ACHN (cell line): ENCODE data around the gene PIWIL1.

Source experiments
- DNase-seq: peaks from one replicate; pipeline ENCODE4 v3.0.0-alpha.2; 2015
- in situ Hi-C: cut with HindIII; loops from 2 replicates; pipeline ENCODE4 v1.10.0; 2017; ENCODE audit warnings: low sequenced_read_pairs, low pct_ligation_motif_present, low pct_unique_long_range_greater_than_20kb

Gene PIWIL1

DNA sequence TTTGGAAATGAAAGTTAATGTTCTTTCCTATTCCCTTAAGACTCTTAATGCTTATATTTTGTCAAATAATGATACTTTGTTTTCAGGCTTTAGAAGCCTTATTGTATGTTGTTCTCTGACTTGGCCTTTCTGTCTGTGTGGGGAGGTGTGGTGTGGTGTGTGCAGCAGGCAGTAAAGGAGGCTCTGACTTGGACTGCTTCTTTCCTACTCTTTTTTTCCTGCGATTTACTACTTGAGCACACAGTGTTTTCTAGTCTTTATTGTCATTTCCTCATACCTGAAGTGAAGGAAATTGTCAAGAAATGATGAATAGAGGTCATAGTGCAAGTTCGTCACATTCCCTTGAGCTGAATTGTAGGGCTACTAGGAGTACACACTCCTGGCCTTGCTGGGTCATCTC is 26.9 kb downstream of the PIWIL1 start:
- in situ Hi-C loops: no loop called here
- DNase-seq: no peak

DNA sequence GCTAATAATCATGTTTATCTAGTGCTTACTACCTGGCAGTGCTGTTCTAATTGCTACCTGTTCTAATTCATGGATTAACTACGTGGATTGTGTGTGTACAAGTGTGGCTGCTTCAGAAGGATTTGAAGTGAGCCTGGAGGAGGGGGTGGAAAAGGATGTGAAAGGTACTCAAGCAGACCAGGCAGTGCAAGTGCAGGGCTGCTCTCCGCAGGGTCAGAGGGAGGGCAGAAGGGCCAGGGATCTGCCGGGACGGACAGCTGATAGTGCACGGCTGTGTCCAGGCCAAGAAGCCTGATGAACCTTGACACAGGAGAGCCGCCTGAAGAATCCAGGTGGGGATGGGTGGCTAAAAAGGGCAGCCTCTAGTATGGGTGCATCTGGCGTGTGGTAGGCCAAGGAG is 28.5 kb downstream of the PIWIL1 start:
- DNase-seq: no peak

DNA sequence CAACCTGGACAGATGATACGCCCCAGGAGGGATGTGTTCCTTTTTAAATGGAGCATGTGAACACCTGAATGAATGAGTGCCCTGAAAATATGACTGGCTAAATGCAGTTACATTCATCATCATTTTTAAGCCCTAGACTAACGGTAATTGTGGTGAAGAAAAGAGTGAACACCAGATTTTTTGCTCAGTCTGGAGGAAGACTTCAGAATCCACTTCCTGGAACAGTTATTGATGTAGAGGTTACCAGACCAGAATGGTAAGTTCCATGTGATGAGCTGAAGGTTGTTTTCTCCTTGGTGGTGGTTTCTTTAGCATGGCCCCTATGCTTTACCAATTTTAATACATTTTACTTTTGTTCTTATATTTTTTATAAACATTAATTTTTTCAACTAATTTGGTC is 29.3 kb downstream of the PIWIL1 start:
- in situ Hi-C loops: no loop called here
- DNase-seq: no peak

More for the DNA sequence above, 28.5 kb downstream of the PIWIL1 start:
- in situ Hi-C loops: no loop called here

DNA sequence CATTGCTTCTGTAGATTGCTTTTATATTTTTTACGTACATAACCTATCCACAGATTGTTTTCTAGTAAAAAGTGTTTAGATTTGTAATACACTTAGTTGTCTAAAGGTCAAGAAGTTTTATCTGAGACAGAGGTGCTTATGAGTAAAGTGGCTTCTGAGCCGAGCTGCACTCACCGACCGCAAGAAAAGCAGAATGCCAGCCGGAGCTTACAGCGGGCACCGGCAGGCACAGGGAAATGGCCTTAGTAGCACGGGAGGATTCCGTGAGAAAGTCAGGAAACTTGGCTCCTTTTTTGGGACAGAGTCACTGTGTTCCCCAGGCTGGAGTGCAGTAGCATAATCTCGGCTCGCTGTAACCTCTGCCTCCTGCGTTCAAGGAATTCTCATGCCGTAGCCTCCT is 29.8 kb downstream of the PIWIL1 start:
- DNase-seq: no peak
- in situ Hi-C loops: no loop called here

DNA sequence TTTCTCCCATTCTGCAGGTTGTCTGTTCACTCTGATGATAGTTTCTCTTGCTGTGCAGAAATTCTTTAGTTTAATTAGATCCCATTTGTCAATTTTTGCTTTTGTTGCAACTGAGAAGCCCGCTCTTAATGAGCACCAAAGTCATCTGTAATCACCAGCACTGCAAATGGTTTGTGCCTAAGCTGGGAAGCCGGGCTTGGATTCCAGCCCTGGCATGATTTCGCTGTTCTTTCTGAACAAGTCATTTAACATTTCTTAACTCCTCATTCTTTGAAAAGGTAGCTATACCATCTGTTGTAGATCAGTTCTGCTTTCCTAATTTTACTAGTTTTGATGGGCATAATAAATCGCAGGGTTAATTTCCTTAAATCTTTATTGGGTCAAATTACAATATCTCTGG is 32.1 kb downstream of the PIWIL1 start:
- no peak for DNase-seq
- in situ Hi-C loops: no loop called here

DNA sequence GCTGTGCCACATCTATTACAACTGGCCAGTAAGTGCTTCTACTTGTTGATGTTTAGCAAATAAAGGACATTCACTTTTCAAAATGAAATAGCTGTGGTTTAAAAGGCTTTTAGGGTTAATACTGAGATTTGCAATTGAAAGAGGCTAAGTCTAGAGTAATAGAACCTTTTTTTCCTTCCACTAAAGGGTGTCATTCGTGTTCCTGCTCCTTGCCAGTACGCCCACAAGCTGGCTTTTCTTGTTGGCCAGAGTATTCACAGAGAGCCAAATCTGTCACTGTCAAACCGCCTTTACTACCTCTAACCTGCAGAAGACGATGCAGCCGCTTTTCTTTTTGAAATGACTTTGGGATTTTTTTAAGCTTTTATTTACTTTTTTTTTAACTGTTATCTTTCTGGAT is 33.6 kb downstream of the PIWIL1 start:
- DNase-seq: no peak
- in situ Hi-C loops: no loop called here

DNA sequence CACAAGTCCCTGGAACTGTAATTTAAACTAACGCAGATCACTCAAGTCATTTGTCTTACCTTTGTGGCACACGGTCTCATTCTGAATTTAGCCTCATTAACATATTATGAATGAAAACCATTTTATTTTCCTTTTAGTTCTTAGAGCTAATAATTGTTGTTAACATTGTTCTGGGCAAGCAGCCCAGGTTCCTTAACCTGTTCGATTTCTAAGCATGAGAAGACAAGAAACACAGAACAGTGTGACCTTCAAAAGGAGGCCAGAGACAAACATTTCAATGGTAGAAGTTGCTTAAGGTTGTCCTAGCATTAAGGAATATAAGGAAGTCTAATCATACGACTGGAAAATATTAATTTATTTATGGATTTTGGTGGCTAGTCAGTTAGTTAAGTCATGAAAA is 35.2 kb downstream of the PIWIL1 start:
- DNase-seq: no peak
- in situ Hi-C loops: no loop called here

DNA sequence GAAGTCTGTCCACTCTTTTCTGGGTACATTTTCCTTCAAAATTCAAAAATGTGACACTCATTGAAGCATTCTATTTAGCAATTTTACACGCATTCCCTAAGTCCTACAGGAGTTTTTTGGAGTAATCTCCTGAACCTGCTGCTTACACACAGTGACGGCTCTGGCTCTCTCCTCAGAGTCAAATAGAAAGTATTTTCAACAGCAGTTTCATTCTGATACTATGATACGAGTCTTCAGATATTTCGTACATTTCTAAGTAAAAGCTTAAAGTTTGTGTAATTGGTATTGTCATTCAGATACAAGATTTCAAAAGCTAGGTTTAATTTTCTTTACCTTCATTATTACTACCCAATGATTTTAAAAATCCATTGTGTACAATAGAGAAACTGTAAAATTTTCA is 36.4 kb downstream of the PIWIL1 start:
- no peak for DNase-seq
- in situ Hi-C loops: no loop called here

DNA sequence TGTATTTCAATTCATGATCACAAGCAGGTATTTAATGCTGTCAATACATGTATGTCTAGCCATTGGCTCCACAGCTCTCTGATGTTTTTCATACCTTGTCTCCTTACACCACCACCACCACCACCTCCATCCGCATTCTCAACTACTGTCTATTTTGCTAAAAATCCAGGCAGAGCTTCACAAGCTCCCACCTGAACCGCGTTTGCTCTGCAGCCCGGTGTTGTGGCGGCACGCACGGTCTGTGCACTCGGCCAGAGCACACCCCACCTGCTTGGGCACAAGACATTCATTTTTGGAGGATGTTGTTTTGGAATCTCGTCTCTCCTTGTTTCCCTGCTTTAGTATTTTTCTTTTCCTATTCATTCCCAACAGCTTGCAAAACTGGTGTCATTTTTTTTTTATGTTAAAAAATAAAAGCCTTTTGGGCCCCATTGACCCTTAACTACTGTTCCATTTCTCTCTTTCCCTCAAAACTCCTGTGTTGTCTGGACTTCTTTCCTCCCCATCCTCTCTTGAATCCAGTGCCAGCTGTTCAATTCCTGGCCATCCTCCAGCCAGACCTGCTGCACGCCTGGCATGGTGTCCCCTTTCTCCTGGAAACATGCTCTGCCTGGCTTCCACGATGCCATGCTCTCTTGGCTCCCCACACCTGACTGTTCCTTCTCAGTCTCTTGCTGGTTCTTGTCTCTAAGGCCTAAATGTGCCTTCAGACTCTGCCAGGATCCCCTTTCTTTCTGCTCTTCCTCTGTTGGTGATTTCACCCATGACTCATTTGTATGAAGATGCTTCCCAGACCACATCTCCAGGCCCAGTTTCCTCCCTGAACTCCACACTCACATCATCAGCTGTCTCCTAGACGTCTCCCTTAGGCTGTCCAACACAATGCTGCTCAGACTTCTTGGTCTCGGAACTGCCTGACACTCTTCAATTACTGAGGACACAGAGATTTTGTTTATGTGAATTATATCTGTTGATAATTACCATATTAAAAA is 37.9 kb downstream of the PIWIL1 start:
- in situ Hi-C loops: no loop called here
- no peak for DNase-seq

DNA sequence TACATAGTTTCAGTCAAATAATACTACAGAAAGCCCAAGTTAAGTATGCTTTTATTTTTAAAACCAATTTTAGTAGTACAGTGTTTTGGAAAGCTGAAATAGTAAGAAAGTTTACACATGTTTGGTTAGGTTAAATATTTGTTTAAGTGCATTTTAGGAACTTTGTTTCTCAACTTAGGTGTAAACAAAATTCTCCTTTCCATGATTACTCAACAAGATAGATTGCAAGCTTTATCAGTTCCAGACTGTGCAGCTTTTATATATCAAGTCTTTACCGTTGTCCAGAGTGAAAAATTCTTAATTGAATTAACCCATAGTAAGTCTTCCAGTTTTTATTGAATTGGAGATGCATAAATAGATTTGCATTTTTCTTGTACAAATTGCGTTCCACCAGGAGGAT is 45.1 kb downstream of the PIWIL1 start:
- in situ Hi-C loops: no loop called here
- no peak for DNase-seq

DNA sequence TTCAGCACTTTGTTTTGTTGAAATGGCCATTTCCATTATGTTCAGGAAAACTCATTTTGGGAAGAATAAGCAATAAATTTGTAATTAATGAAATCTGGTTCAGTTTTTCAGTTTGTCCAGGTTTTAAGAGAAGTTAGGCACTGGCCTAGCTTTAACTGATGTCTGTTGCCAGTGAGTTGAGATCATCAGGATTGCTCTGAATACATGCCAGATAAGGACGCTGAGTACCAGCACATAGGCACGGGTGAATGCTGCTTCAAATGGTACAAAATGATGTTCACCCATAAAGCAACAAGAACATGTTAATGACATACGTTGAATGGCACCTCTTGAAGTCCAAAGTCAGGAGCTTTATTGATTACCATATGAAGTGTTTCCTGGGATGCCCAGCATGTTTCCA is 46.5 kb downstream of the PIWIL1 start:
- in situ Hi-C loops: no loop called here
- DNase-seq: no peak

DNA sequence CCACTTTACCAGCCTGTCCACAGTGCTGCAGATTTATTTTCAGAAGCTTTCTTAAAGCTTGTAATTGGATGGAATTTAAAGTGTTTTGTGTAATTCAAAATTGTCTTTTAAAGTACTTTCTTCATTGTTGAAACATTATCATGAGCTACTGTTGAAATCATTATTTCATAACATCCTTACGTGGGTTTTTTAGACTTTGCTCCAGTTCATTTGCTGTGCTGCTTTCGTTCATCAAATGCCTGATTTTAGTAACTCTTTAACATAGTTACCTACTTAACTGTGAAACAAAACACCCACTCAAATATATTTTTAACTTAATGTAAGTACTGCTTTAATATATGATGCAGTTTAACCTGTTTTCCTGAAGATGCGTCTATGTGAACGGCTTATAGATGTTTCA is 47.5 kb downstream of the PIWIL1 start:
- no peak for DNase-seq
- in situ Hi-C loops: no loop called here

DNA sequence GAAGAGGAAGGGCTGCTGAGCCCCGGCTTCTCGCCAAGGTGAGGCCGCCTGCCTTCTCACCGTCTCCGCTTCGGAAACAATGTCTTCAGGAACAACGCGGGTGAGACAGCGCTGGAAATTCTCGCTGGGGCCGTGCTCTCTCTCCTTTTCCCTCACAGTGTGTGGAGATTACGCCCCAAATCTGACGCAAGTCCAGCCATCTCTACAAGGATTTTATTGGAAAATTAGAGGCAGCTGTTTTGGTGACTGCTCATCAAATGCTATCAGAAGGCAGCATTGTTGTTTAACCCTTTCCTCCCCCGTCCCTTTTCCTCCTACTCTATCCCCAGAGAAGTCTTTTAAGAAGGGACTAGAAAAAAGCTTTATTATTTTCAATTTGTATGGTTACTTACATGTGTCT is 53.5 kb downstream of the PIWIL1 start:
- DNase-seq: no peak
- in situ Hi-C loops: no loop called here

DNA sequence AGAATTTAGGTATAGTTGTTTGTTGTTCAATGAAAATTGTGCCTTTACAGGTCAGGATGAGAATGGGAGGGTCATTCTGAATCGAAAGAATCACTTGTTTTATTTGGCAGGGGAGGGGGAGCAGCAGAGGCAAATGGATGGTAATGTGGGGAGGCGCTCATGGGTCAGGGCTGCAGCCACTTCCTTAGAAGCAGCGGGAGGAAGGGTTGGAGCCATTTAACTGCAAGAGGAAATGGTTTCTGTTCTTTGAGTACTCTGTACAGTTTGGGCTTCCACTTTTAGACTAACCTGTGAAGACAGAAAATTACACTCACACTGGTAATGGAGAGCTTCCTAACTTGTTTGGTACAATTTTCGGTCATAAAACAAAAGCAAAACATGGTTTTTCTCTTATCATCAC is 57.2 kb downstream of the PIWIL1 start:
- no peak for DNase-seq
- in situ Hi-C loops: no loop called here

DNA sequence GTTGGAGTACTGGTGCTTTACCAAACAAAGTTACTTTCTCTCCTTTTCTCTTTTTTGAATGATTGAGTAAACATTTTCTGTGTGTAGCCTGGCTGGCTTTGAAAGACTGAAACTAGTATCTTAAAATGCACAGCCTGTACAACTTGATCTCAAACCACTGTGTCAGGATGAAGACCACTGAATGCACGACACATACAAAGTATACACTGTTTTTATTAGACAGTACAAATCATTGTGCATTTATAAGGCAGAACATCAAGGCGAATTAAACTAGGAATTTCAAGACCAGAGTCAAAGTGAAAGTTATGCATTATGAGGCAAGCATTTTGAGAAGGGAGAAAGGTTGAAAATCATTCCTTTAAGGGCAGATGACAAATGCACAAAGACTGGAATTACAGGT is 59.0 kb downstream of the PIWIL1 start:
- in situ Hi-C loops: no loop called here
- no peak for DNase-seq

DNA sequence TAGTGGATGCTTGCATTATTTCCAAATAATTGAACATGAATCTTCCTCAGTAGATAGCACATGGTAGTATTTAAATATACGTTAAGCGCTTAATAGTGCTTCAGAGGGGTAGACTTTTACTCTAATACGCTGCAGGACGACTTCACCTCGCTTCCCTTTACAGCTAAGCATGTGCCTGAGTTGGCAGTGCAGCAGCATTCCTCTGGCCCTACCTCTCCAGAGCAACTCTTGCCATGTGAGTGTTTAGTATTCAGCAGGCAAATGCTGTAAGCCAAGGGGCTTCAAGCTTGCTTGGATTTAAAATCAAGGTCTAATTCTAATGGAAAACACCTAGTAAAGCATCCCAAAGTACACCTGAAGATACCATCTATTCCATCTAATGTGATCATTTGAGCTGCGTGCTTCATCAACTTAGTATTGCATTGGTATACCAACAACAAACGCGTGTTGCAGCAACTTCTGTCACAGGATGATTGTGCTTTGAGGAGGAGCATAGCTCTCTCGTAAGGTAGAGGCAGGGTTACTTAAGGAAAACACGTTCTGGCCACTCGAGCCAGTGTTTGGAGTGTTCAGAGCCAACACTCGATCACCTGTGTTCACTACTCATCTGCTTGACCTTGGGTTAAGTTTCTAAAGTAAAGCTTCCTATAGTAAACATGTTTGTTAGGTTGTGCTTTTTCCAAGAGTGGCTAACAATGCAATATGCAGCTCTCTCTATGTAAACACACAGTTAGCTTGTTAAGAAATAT is 60.6 kb downstream of the PIWIL1 start:
- in situ Hi-C loops: no loop called here
- no peak for DNase-seq

DNA sequence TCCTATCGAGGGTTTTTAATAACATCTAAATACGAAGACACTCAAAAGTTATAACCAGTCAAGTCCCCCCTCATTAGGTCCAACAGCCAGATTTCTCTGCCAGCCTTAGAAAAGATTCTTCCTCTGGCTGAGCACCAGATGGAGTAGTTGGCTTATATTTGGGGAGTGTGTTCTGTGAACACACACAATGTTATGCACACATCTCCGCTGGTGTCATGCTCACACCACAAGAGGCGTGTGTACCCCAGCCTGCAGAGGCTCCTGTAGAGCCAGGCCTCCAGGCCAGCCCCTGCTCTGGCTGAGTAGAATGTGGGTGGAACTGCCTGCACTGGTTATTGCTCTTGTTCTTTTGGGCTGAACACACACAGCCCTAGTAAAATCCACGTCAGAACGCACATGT is 64.0 kb downstream of the PIWIL1 start:
- DNase-seq: peak; percentile 16
- in situ Hi-C loops: no loop called here

DNA sequence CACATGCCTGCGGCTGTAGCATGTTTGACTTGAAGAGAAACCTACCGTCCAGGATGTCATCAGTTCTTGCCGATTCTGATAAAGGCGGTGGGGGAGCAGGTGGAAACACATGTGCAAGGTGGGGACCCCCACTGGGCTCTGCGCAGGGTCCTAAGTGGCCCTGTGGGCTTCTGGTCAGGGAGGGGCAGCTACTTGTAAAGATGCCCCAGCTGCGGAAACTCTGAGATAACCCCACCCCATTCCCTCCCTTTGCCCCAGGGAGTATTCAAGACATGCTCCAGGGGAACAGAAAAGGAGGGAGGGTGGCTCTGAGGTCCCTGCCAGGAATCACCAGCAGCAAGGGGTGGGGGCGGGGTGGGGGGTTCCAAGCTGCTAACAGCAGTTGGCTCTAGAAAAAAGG is 67.6 kb downstream of the PIWIL1 start:
- no peak for DNase-seq
- in situ Hi-C loops: no loop called here

DNA sequence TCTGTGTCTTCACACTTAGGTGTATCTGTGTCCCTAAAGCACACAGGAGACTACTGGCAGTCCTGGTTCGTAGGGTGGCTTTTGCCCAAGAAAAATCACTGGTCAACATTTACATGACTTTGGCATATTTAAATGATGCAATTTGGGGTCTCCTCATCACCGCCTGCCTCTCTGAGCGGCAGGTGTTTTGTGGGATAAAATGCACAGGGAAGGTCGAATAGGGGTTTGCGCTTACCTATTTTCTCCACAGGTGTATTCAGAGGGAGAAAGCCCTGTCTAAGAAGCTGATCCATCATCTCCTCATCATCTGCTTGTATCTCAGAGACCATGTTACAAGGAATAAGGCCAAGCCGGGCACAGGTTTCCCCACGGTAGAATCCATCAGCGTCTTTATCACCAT is 74.7 kb downstream of the PIWIL1 start:
- no peak for DNase-seq
- in situ Hi-C loops: no loop called here

DNA sequence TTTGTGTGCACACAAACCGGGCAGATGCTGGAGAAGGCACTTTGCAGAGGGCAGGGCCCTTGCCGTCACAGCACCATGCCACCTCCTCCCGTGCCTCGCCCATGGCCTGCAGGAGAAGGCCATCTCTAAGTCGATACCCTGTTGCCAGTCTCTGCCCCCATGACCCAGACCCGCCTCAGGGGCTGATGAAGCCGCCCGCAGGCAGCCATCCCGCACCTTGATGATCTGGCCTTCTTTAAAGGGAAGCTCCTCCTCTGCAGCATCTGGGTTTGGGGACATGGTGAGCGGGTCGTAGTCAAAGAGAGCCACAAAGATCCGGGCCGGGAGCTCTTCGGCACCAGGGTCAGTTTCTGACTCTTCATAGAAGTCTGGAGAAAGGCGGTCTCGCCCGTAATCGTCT is 76.2 kb downstream of the PIWIL1 start:
- no peak for DNase-seq
- in situ Hi-C loops: no loop called here
